Psoas muscle (tissue), 8 donors: ENCODE data around the gene EML3. TPM values are rescaled to one million over a fixed set of nuclear protein-coding genes. Genes with fewer than 3 reads are reported as not detected.

Source experiments
- ATAC-seq, 4 donors: fragments of 200-7000 bp; cut with Tn5 transposase; one replicate each; pipeline ENCODE4 v1.9.1; 2020; ENCODE audit warnings: moderate library complexity in 3 of 4, mild to moderate bottlenecking in 2 of 4
- DNase-seq, 2 donors: peaks; one replicate each; pipeline ENCODE4 v3.0.0-alpha.2; 2020
- H3K27ac ChIP-seq: fragments of 200-600 bp; one replicate; pipeline ENCODE4 v1.8.0; 2022
- H3K27me3 ChIP-seq, 3 donors: fragments of 200-600 bp in 1 of 3; one replicate each; pipeline versions ENCODE4 v1.6.1 to v1.8.0; 2013 to 2022; ENCODE audit warnings: low read length in 2 of 3, mild to moderate bottlenecking in 2 of 3, moderate library complexity in 1 of 3; ENCODE audit not compliant: insufficient read depth in 3 of 3
- H3K36me3 ChIP-seq, 2 donors: fragments of 200-600 bp in 1 of 2; one replicate each; pipeline versions ENCODE4 v1.6.1 to v1.8.0; 2013 to 2022; ENCODE audit warnings: low read depth in 1 of 2, mild to moderate bottlenecking in 1 of 2, moderate library complexity in 1 of 2; ENCODE audit not compliant: insufficient read depth in 1 of 2
- H3K4me1 ChIP-seq: fragments of 200-600 bp; one replicate; pipeline ENCODE4 v1.8.0; 2022
- H3K4me3 ChIP-seq: fragments of 200-600 bp; one replicate; pipeline ENCODE4 v1.8.0; 2022; ENCODE audit warnings: mild to moderate bottlenecking
- H3K9me3 ChIP-seq: fragments of 200-600 bp; one replicate; pipeline ENCODE4 v1.8.0; 2022
- CTCF ChIP-seq: fragments of 200-600 bp; IDR thresholded peaks from one replicate; pipeline ENCODE4 v1.8.0; 2022; ENCODE audit warnings: antibody characterized with exemption
- WGBS, 3 donors: extraction: QIAGEN DNeasy Blood & Tissue Kit; methylation state at CpG; one replicate each; pipeline versions ENCODE4 v1.1.6 to v1.1.7; 2013; 5-methylcytosine and 5-hydroxymethylcytosine counted together
- intact Hi-C, 2 donors: fragments of 100-400 bp; cut with DNase I; formaldehyde crosslinking; loops; one replicate each; pipeline versions ENCODE4 v1.11.0 to v1.14.2; 2022
- polyA plus RNA-seq, 3 donors: library from polyadenylated mRNA; stranded (reverse); fragments of 200-250 nt; gene quantifications; one replicate each; pipeline ENCODE4 v1.2.3, GENCODE V29; 2013
- total RNA-seq, 4 donors: library from RNA; stranded (reverse); fragmentation: NEBNext Ultra II Directional in 2 of 4; extraction: Animal tissue kit (Norgen Biotek cat#: 25700) in 2 of 4; gene quantifications; one replicate each; pipeline versions ENCODE4 v1.2.1 to v1.2.4, GENCODE V29; 2021 to 2023
- donor health status: healthy with polysubstance abuse.
- donor health status: DM: no; HTN: no; CAD: no; lungs with moderate emphysema.
- donor health status: Bipolar disorder and iron deficiency.
- donor health status: healthy.
- donor health status: DM: yes; HTN: yes; CAD: no.
- donor health status: DM: no; HTN: no; CAD: no.
- donor health status: DM: no; HTN: no; CAD: no.
- donor health status: DM: yes; HTN: yes; CAD: no.

Gene EML3
- total and polyA plus RNA-seq, 7 donors: 7.4 to 19.5 (median 14.1) TPM

- Histone ChIP-seq H3K4me3 (peak overlapping the region; percentile 84), H3K27me3 (no peaks in the 10 kb centered on the region), H3K9me3 (no peaks in the 10 kb centered on the region), H3K27ac (peak overlapping the region; percentile 92), H3K36me3 (peaks cover 5 to 44% of the 10 kb centered on the region in 2 donors), H3K4me1 (peaks cover 29% of the 10 kb centered on the region)
- peak in 1 of 2 donors; percentile 64 for DNase-seq
- intact Hi-C loops: no loop called here
- peak; percentile 17 to 27 (median 20) for ATAC-seq
- TF ChIP-seq CTCF: no peak
- WGBS, 3 donors: 0% methylated on average over 21 to 30 of the region's 30 CpGs
Observed at GRCh38 chr11:62601122-62601371, 11.5 kb downstream of the EML3 start.

GRCh38 chr11:62600367-62601121, 12.0 kb downstream of the EML3 start:
- Histone ChIP-seq H3K27me3 (no peaks in the 10 kb centered on the region), H3K4me1 (peaks cover 29% of the 10 kb centered on the region), H3K36me3 (peaks cover 8 to 44% of the 10 kb centered on the region in 2 donors), H3K27ac (peak overlapping the region; percentile 92), H3K9me3 (no peaks in the 10 kb centered on the region), H3K4me3 (peak overlapping the region; percentile 84)
- peak in 1 of 2 donors; percentile 1 for DNase-seq
- WGBS, 3 donors: 6 to 10% (median 8%) methylated on average over 26 of the region's 26 CpGs
- no peak for ATAC-seq
- no peak for TF ChIP-seq CTCF
- intact Hi-C loops: no loop called here

- Histone ChIP-seq H3K4me3 (peak overlapping the region; percentile 84), H3K27ac (no peak overlapping the region), H3K27me3 (no peaks in the 10 kb centered on the region), H3K36me3 (peaks cover 8 to 48% of the 10 kb centered on the region in 2 donors), H3K4me1 (peaks cover 29% of the 10 kb centered on the region), H3K9me3 (no peaks in the 10 kb centered on the region)
- intact Hi-C loops: loop anchor here in 1 of 2 donors (10.0 kb wide), 1 partner anchor 635 kb away; the partner anchor contains the start of gene FTH1
- ATAC-seq (no peak), DNase-seq (peak in 1 of 2 donors; percentile 4)
- 47 to 54% (median 53%) methylated on average over 5 of the region's 5 CpGs for WGBS, 3 donors
- no peak for TF ChIP-seq CTCF
Observed at GRCh38 chr11:62599901-62600300, 12.7 kb downstream of the EML3 start.

GRCh38 chr11:62599069-62599696, 13.4 kb downstream of the EML3 start:
- ATAC-seq (peak; percentile 21 to 67 (median 54)), DNase-seq (peak; percentile 95 to 97)
- no peak for TF ChIP-seq CTCF
- H3K27ac ChIP-seq: peak overlapping the region; percentile 11
- peaks cover 29% of the 10 kb centered on the region for H3K4me1 ChIP-seq
- H3K4me3 ChIP-seq: peak overlapping the region; percentile 84
- no peaks in the 10 kb centered on the region for H3K27me3 ChIP-seq
- whole genome bisulfite sequencing, 3 donors: 42 to 43% (median 42%) methylated on average over 7 of the region's 7 CpGs
- no peaks in the 10 kb centered on the region for H3K9me3 ChIP-seq
- H3K36me3 ChIP-seq: peaks cover 8 to 54% of the 10 kb centered on the region in 2 donors
- intact Hi-C loops: loop anchor here in 1 of 2 donors (10.0 kb wide), 1 partner anchor 634 kb away; the partner anchor contains the start of gene FTH1
